Measurements from ENCODE around the gene HPX. TPM values are rescaled to one million over a fixed set of nuclear protein-coding genes. Genes with fewer than 3 reads are reported as not detected.

HPX gene
- total RNA-seq = 1 to 10 TPM; 1.2 to 1.6 TPM

DNA sequence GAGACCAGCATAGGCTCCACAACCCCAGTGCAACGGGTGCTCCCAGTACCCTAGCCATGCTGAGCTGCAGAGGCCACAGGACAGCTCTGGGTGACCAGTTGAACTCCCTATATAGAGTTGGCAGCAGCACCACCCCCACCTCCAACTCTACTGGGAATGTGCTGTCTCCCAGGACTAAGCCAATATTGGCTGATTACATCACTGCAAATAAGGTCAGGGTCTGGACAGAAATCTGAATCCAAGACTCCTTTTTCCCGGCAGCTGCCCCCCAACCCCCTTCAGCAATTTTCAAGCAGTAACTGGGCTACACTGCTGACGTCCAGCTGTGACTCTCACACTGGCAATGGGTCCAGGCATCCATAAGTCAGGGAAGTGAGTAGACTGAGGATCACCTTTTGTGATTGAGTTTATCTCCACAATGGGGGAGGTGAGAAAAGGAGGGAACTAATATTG is at the start of gene HPX:
TSS of gene HPX (minus strand) at position 82 of the 453 bp plus-strand sequence. CDS start at position 58, 24 bp downstream.
- Mint-ChIP-seq H3K27ac (no peak within 1 kb of the TSS), H3K36me3 (ENCODE audit: insufficient read depth in 2 of 2) (no peaks in the 10 kb centered on the region), H3K27me3 (ENCODE audit: low read depth) (no peaks in the 10 kb centered on the region), H3K4me3 (no peak within 1 kb of the TSS), H3K4me1 (ENCODE audit: low read depth) (peaks cover 2% of the 10 kb centered on the region), H3K9me3 (no peaks in the 10 kb centered on the region)
- DNase-seq (no peak), ATAC-seq (replicated peaks in 1 of 2) (no peak)

- Mint-ChIP-seq H3K4me3 (no peak overlapping the region), H3K9me3 (no peaks in the 10 kb centered on the region), H3K27ac (no peak overlapping the region), H3K36me3 (ENCODE audit: insufficient read depth in 2 of 2) (peaks cover 0 to 5% of the 10 kb centered on the region in 2 donors), H3K27me3 (ENCODE audit: low read depth) (no peaks in the 10 kb centered on the region), H3K4me1 (ENCODE audit: low read depth) (no peaks in the 10 kb centered on the region)
- DNase-seq (no peak), ATAC-seq (replicated peaks in 1 of 2) (no peak)
These were observed 48.5 kb upstream of the HPX start for GRCh38 chr11:6489306-6489705.

DNA sequence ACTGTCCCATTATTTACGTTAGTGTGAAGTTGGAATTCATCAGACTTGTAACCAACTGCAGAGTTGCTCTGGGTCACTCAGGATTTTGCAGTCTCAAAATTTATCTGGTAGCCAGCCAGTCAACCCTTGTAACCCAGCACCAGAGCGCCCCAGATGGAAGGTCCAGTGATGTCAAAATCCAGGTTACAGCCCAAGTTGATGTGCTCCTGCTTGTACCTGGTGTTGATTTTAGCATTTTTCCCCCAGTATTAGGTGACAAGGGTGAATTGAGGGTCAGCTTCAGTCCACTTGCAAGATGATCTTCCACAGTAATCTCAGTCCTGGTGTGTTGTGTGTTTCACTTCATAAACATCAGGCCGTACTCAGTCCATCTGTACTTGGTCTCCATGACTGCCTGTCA is 48.0 kb upstream of the HPX start:
- peaks cover 0 to 5% of the 10 kb centered on the region in 2 donors for H3K36me3 Mint-ChIP-seq (ENCODE audit: insufficient read depth in 2 of 2)
- no peak overlapping the region for H3K27ac Mint-ChIP-seq
- H3K4me3 Mint-ChIP-seq = no peak overlapping the region
- no peaks in the 10 kb centered on the region for H3K27me3 Mint-ChIP-seq (ENCODE audit: low read depth)
- no peaks in the 10 kb centered on the region for H3K4me1 Mint-ChIP-seq (ENCODE audit: low read depth)
- no peaks in the 10 kb centered on the region for H3K9me3 Mint-ChIP-seq
- DNase-seq (no peak), ATAC-seq (replicated peaks in 1 of 2) (no peak)

GRCh38 chr11:6488342-6488741 is 47.6 kb upstream of the HPX start:
- H3K9me3 Mint-ChIP-seq = no peaks in the 10 kb centered on the region
- DNase-seq (no peak), ATAC-seq (replicated peaks in 1 of 2) (no peak)
- no peak overlapping the region for H3K4me3 Mint-ChIP-seq
- no peaks in the 10 kb centered on the region for H3K27me3 Mint-ChIP-seq (ENCODE audit: low read depth)
- H3K4me1 Mint-ChIP-seq (ENCODE audit: low read depth) = peaks cover 3% of the 10 kb centered on the region
- H3K36me3 Mint-ChIP-seq (ENCODE audit: insufficient read depth in 2 of 2) = peaks cover under 1 to 5% of the 10 kb centered on the region in 2 donors
- no peak overlapping the region for H3K27ac Mint-ChIP-seq

DNA sequence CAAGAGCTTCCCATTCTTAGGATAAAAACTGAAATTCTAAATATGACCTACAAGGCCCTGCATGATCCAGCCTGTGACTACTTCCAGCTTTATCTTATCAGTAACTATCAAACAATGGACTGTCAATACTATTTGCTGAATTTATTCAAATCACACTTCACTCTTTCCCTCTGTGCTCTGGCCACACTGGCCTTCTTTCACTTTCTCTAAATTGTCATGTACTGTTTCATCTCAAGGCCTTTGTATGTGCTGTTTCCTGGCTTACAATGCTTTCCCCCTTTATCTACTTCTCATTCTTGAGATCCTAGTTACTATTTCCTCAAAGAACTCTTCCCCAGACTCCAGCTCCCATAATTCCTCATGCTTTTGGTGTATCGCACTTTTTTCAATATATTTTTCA is 46.2 kb upstream of the HPX start:
- no peak for DNase-seq
- Mint-ChIP-seq H3K36me3 (ENCODE audit: insufficient read depth in 2 of 2) (peaks cover 6 to 7% of the 10 kb centered on the region in 2 donors), H3K27ac (no peak overlapping the region), H3K9me3 (no peaks in the 10 kb centered on the region), H3K4me1 (ENCODE audit: low read depth) (peaks cover 16% of the 10 kb centered on the region), H3K27me3 (ENCODE audit: low read depth) (no peaks in the 10 kb centered on the region), H3K4me3 (no peak overlapping the region)
- no peak for ATAC-seq (replicated peaks in 1 of 2)

- no peaks in the 10 kb centered on the region for H3K9me3 Mint-ChIP-seq
- H3K4me1 Mint-ChIP-seq (ENCODE audit: low read depth) = peaks cover 18% of the 10 kb centered on the region
- H3K4me3 Mint-ChIP-seq = no peak overlapping the region
- H3K27ac Mint-ChIP-seq = no peak overlapping the region
- no peaks in the 10 kb centered on the region for H3K27me3 Mint-ChIP-seq (ENCODE audit: low read depth)
- DNase-seq (no peak), ATAC-seq (replicated peaks in 1 of 2) (no peak)
- peaks cover 6 to 7% of the 10 kb centered on the region in 2 donors for H3K36me3 Mint-ChIP-seq (ENCODE audit: insufficient read depth in 2 of 2)
These were observed 45.5 kb upstream of the HPX start for GRCh38 chr11:6486256-6486655.

GRCh38 chr11:6485661-6486060 is 44.9 kb upstream of the HPX start:
- H3K36me3 Mint-ChIP-seq (ENCODE audit: insufficient read depth in 2 of 2) = peaks cover 6 to 7% of the 10 kb centered on the region in 2 donors
- DNase-seq = no peak

DNA sequence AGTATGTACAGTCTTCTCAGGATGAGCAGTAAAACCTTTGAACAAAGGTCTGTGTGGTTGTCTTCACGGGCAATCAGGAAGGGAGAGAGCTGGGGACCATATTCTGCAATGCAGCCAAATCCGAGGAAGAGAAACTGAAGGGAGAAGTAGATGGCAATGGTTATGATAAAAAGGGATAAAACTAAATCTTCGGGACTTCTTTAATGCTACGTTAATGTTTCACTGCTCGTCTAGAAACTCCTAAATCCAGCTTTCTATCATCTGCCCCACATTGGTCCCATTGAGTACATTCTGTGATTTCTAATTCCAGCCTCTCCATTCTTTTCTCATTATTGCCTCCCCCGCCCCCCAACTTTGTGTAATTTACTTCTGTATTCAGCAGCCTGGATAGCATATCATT is 42.2 kb upstream of the HPX start:
- DNase-seq = no peak
- no peak for ATAC-seq (replicated peaks in 1 of 2)
- Mint-ChIP-seq H3K27ac (peak overlapping the region; percentile 66), H3K4me3 (peak overlapping the region; percentile 10 to 94), H3K27me3 (ENCODE audit: low read depth) (no peaks in the 10 kb centered on the region), H3K36me3 (ENCODE audit: insufficient read depth in 2 of 2) (peaks cover 6 to 7% of the 10 kb centered on the region in 2 donors), H3K4me1 (ENCODE audit: low read depth) (peaks cover 40% of the 10 kb centered on the region), H3K9me3 (no peaks in the 10 kb centered on the region)

More at GRCh38 chr11:6485661-6486060, 44.9 kb upstream of the HPX start:
- Mint-ChIP-seq H3K27me3 (ENCODE audit: low read depth) (no peaks in the 10 kb centered on the region), H3K27ac (no peak overlapping the region), H3K9me3 (no peaks in the 10 kb centered on the region), H3K4me3 (no peak overlapping the region), H3K4me1 (ENCODE audit: low read depth) (peaks cover 24% of the 10 kb centered on the region)
- no peak for ATAC-seq (replicated peaks in 1 of 2)

- H3K4me3 Mint-ChIP-seq = peak overlapping the region; percentile 94
- H3K9me3 Mint-ChIP-seq = no peaks in the 10 kb centered on the region
- peaks cover 40% of the 10 kb centered on the region for H3K4me1 Mint-ChIP-seq (ENCODE audit: low read depth)
- no peak for DNase-seq
- no peaks in the 10 kb centered on the region for H3K27me3 Mint-ChIP-seq (ENCODE audit: low read depth)
- no peak for ATAC-seq (replicated peaks in 1 of 2)
- H3K36me3 Mint-ChIP-seq (ENCODE audit: insufficient read depth in 2 of 2) = peaks cover 6 to 7% of the 10 kb centered on the region in 2 donors
- peak overlapping the region; percentile 66 for H3K27ac Mint-ChIP-seq
These were observed 41.7 kb upstream of the HPX start for GRCh38 chr11:6482441-6482840.

GRCh38 chr11:6481924-6482275 is 41.1 kb upstream of the HPX start:
- Mint-ChIP-seq H3K4me1 (ENCODE audit: low read depth) (peaks cover 40% of the 10 kb centered on the region), H3K27me3 (ENCODE audit: low read depth) (no peaks in the 10 kb centered on the region), H3K27ac (peak overlapping the region; percentile 87), H3K9me3 (no peaks in the 10 kb centered on the region), H3K36me3 (ENCODE audit: insufficient read depth in 2 of 2) (peaks cover 6 to 10% of the 10 kb centered on the region in 2 donors), H3K4me3 (peak overlapping the region; percentile 94)
- DNase-seq (no peak), ATAC-seq (replicated peaks in 1 of 2) (no peak)

- H3K27me3 Mint-ChIP-seq (ENCODE audit: low read depth) = no peaks in the 10 kb centered on the region
- peak; percentile 99 for ATAC-seq (replicated peaks in 1 of 2)
- H3K36me3 Mint-ChIP-seq (ENCODE audit: insufficient read depth in 2 of 2) = peaks cover 7 to 10% of the 10 kb centered on the region in 2 donors
- H3K27ac Mint-ChIP-seq = peak within 1 kb of the TSS; percentile 87
- H3K9me3 Mint-ChIP-seq = no peaks in the 10 kb centered on the region
- peaks cover 40% of the 10 kb centered on the region for H3K4me1 Mint-ChIP-seq (ENCODE audit: low read depth)
- H3K4me3 Mint-ChIP-seq = peak within 1 kb of the TSS; percentile 94
- DNase-seq = peak; percentile 97 to 99
These were observed 40.5 kb upstream of the HPX start, which contains the start of the genes ARFIP2 and TIMM10B for GRCh38 chr11:6481012-6481923. TSS of gene ARFIP2 (minus strand) at chr11:6481331. CDS start at chr11:6480421, 910 bp downstream. TSS of gene TIMM10B (plus strand) at chr11:6481501. CDS start at chr11:6481517, 16 bp downstream.

DNA sequence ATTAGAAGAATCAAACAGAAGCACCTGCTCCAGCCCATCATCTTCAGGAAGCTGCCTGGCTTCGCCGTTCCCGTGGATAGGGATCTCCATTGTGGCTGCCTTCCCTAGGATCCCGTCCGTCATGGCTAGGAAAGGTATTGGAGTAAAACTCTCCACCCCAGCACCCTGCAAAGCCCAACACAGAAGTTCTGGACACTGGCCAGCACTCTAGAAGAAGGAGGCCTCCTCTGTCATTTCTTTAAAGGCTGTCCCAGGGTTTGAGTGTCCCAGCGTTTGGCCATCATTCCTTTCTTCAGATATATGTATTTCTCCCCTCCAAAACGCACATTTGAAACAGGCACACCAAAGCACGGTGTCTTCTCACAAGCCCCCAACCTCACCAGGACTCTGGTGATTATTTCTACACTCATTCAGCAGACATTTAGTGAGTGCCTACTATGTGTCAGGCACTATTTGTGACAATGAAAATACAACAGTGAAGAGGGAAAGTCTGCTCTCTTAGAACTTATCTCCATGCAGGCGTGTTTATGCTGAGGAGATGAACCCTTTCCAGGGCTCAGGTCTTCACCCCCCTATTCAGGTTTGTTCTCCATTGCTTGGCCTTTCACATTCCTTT is 39.6 kb upstream of the HPX start:
- peaks cover 7 to 10% of the 10 kb centered on the region in 2 donors for H3K36me3 Mint-ChIP-seq (ENCODE audit: insufficient read depth in 2 of 2)

GRCh38 chr11:6476571-6476970 is 35.8 kb upstream of the HPX start:
- H3K27ac Mint-ChIP-seq = no peak overlapping the region
- H3K9me3 Mint-ChIP-seq = no peaks in the 10 kb centered on the region
- H3K4me1 Mint-ChIP-seq (ENCODE audit: low read depth) = peaks cover 34% of the 10 kb centered on the region
- no peak overlapping the region for H3K4me3 Mint-ChIP-seq
- H3K27me3 Mint-ChIP-seq (ENCODE audit: low read depth) = no peaks in the 10 kb centered on the region
- DNase-seq (no peak), ATAC-seq (replicated peaks in 1 of 2) (no peak)
- peaks cover 2 to 3% of the 10 kb centered on the region in 2 donors for H3K36me3 Mint-ChIP-seq (ENCODE audit: insufficient read depth in 2 of 2)

More for the DNA sequence above, 39.6 kb upstream of the HPX start:
- DNase-seq (no peak), ATAC-seq (replicated peaks in 1 of 2) (no peak)
- Mint-ChIP-seq H3K4me1 (ENCODE audit: low read depth) (peaks cover 40% of the 10 kb centered on the region), H3K9me3 (no peaks in the 10 kb centered on the region), H3K27ac (peak overlapping the region; percentile 87), H3K27me3 (ENCODE audit: low read depth) (no peaks in the 10 kb centered on the region), H3K4me3 (peak overlapping the region; percentile 94)
